A673 (cell line): ENCODE data around the gene TLE1.

Source experiments
- CTCF ChIP-seq: fragments of 300-800, 200-600 bp; sonication (generic); conservative IDR thresholded peaks from 2 replicates; pipeline ENCODE4 v1.5.1; 2017; ENCODE audit warnings: low read depth, mild to moderate bottlenecking, antibody characterized with exemption, low read length, moderate library complexity, mixed read lengths
- EZH2 ChIP-seq: fragments of 200-600 bp; sonication (generic); IDR thresholded peaks from 2 replicates; pipeline ENCODE4 v1.6.1; 2017; ENCODE audit warnings: borderline replicate concordance, low read depth, mild to moderate bottlenecking, mixed read lengths, antibody characterized with exemption, low read length; ENCODE audit not compliant: poor library complexity, severe bottlenecking

- TF ChIP-seq CTCF (no peak), EZH2 (no peak)
These were observed 150.5 kb downstream of the TLE1 start for GRCh38 chr9:81538890-81539289.
